Measurements from ENCODE around the gene JMJD1C.

Gene JMJD1C

DNA sequence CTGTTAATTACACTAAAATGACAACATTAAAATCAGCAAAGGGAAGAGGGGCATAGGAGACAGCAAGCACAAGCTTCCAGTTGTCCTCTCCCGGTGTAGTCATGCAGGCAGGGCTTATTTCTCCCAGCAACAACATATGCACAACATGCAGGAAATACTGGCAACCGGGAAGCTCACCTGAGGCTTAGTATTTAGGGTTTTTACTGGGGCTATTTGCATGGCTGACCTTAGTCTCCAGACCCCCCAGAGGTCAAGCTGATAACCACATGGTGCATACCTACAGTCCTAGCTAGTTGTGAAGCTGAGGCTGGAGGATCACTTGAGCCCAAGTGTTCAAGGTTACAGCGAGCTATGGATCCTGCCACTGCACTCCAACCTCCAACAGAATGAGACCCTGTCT is 12.8 kb upstream of the JMJD1C start:
- Histone ChIP-seq H3K9ac (ENCODE audit: low read length) (no peak overlapping the region), H4K20me1 (ENCODE audit: low read depth, low read length) (peaks cover 18% of the 10 kb centered on the region; the same call in 1 of the 2 replicates), H3K27ac (ENCODE audit: low read depth, low read length) (no peak overlapping the region), H3K27me3 (ENCODE audit: low read length) (no peaks in the 10 kb centered on the region), H3K4me3 (ENCODE audit: insufficient read depth, low read length, poor library complexity, severe bottlenecking) (no peak overlapping the region), H3K79me2 (ENCODE audit: insufficient read depth, low read length) (peaks cover 15% of the 10 kb centered on the region; the same call in 1 of the 2 replicates), H3K9me3 (ENCODE audit: insufficient read depth, low read length) (no peaks in the 10 kb centered on the region), H3K36me3 (ENCODE audit: low read length) (no peaks in the 10 kb centered on the region), H2AFZ (ENCODE audit: low read depth, low read length, severe bottlenecking) (no peak overlapping the region), H3F3A (ENCODE audit: insufficient read depth) (0 out of 2 replicates have a peak, but pooled peaks cover 3% of the 10 kb centered on the region), H3K9me2 (replicated peaks; ENCODE audit: insufficient read depth, low read length) (no peaks in the 10 kb centered on the region), H3K4me2 (ENCODE audit: low read depth, low read length, poor library complexity, severe bottlenecking) (no peak overlapping the region)
- TF ChIP-seq, protein P1, sequence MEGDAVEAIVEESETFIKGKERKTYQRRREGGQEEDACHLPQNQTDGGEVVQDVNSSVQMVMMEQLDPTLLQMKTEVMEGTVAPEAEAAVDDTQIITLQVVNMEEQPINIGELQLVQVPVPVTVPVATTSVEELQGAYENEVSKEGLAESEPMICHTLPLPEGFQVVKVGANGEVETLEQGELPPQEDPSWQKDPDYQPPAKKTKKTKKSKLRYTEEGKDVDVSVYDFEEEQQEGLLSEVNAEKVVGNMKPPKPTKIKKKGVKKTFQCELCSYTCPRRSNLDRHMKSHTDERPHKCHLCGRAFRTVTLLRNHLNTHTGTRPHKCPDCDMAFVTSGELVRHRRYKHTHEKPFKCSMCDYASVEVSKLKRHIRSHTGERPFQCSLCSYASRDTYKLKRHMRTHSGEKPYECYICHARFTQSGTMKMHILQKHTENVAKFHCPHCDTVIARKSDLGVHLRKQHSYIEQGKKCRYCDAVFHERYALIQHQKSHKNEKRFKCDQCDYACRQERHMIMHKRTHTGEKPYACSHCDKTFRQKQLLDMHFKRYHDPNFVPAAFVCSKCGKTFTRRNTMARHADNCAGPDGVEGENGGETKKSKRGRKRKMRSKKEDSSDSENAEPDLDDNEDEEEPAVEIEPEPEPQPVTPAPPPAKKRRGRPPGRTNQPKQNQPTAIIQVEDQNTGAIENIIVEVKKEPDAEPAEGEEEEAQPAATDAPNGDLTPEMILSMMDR (IDR thresholded peaks at IDR 0.05; ENCODE audit: insufficient read depth, low read length, poor library complexity, severe bottlenecking): no peak
- no peak for TF ChIP-seq EZH2phosphoT487 (conservative IDR thresholded peaks at IDR 0.05; ENCODE audit: low read length)

DNA sequence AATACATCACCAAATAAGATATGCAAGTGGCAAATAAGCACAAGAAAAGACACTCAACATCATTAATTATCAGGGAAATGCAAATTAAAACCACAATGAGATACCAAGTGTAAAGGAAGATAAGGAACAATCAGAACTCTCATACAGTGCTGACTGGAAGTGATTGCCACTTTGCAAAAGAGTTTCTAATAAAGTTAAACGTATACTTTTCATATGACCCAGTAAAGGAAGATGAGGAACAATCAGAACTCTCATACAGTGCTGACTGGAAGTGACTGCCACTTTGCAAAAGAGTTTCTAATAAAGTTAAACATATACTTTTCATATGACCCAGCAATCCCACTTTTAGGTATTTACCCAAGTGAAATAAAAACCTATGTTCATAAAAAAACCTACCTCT is 12.2 kb upstream of the JMJD1C start:
- no peaks in the 10 kb centered on the region for H3K9me3 ChIP-seq (ENCODE audit: insufficient read depth, low read length)
- H4K20me1 ChIP-seq (ENCODE audit: low read depth, low read length): peaks cover 18% of the 10 kb centered on the region; the same call in 1 of the 2 replicates
- H3K36me3 ChIP-seq (ENCODE audit: low read length): no peaks in the 10 kb centered on the region
- H3K4me2 ChIP-seq (ENCODE audit: low read depth, low read length, poor library complexity, severe bottlenecking): no peak overlapping the region
- H3K9ac ChIP-seq (ENCODE audit: low read length): no peak overlapping the region
- no peaks in the 10 kb centered on the region for H3K27me3 ChIP-seq (ENCODE audit: low read length)
- 0 out of 2 replicates have a peak, but pooled peaks cover 3% of the 10 kb centered on the region for H3F3A ChIP-seq (ENCODE audit: insufficient read depth)
- no peak overlapping the region for H2AFZ ChIP-seq (ENCODE audit: low read depth, low read length, severe bottlenecking)
- H3K79me2 ChIP-seq (ENCODE audit: insufficient read depth, low read length): peaks cover 15% of the 10 kb centered on the region; the same call in 1 of the 2 replicates
- H3K9me2 ChIP-seq (replicated peaks; ENCODE audit: insufficient read depth, low read length): no peaks in the 10 kb centered on the region
- no peak overlapping the region for H3K27ac ChIP-seq (ENCODE audit: low read depth, low read length)
- TF ChIP-seq, protein P1 (IDR thresholded peaks at IDR 0.05; ENCODE audit: insufficient read depth, low read length, poor library complexity, severe bottlenecking): no peak
- no peak for TF ChIP-seq EZH2phosphoT487 (conservative IDR thresholded peaks at IDR 0.05; ENCODE audit: low read length)
- no peak overlapping the region for H3K4me3 ChIP-seq (ENCODE audit: insufficient read depth, low read length, poor library complexity, severe bottlenecking)

DNA sequence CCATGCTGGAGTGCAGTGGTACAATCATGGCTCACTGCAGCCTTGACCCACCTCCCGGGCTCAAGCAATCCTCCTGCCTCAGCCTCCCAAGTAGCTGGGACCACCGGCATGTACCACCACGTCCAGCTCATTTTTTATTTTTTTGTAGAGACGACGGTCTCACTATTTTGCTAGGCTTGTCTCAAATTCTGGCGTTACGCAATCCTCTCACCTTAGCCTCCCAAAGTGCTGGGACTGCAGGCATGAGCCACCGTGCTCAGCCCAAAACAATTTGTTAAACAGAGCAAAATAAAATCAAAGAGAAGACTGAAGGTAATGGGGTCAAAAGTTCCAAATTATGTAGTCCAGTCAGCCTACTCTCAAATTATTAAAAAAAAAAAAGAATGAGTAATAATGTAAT is 8.7 kb upstream of the JMJD1C start:
- Histone ChIP-seq H3K27me3 (ENCODE audit: low read length) (no peaks in the 10 kb centered on the region), H3K36me3 (ENCODE audit: low read length) (no peaks in the 10 kb centered on the region), H2AFZ (ENCODE audit: low read depth, low read length, severe bottlenecking) (no peak overlapping the region), H3K9me2 (replicated peaks; ENCODE audit: insufficient read depth, low read length) (no peaks in the 10 kb centered on the region), H3K9ac (ENCODE audit: low read length) (no peak overlapping the region), H3K79me2 (ENCODE audit: insufficient read depth, low read length) (peaks cover 11% of the 10 kb centered on the region; the same call in 1 of the 2 replicates), H3K4me2 (ENCODE audit: low read depth, low read length, poor library complexity, severe bottlenecking) (no peak overlapping the region), H3K4me3 (ENCODE audit: insufficient read depth, low read length, poor library complexity, severe bottlenecking) (no peak overlapping the region), H4K20me1 (ENCODE audit: low read depth, low read length) (peaks cover 11% of the 10 kb centered on the region; the same call in 1 of the 2 replicates), H3K9me3 (ENCODE audit: insufficient read depth, low read length) (no peaks in the 10 kb centered on the region), H3F3A (ENCODE audit: insufficient read depth) (peaks cover 6% of the 10 kb centered on the region; the same call in 1 of the 2 replicates), H3K27ac (ENCODE audit: low read depth, low read length) (no peak overlapping the region)
- TF ChIP-seq EZH2phosphoT487 (conservative IDR thresholded peaks at IDR 0.05; ENCODE audit: low read length): no peak
- TF ChIP-seq, protein P1 (IDR thresholded peaks at IDR 0.05; ENCODE audit: insufficient read depth, low read length, poor library complexity, severe bottlenecking): no peak

Data from SU-DHL-6 (cell line).